Kidney (tissue), 14 donors: ENCODE measurements around the gene ZNF485. TPM values are rescaled to one million over a fixed set of nuclear protein-coding genes. Genes with fewer than 3 reads are reported as not detected.
"Not testable (repeated sequence)": the region's sequence is repeated elsewhere in the genome, so short reads cannot be mapped to it uniquely, and the experiment has no call there.

Source experiments
- DNase-seq, 5 donors: peaks; one replicate each; pipeline ENCODE4 v3.0.0-alpha.2; 2013 to 2020
- FAIRE-seq: peaks from 2 replicates; lab custom pipeline; 2012; peaks lifted over from hg19 to GRCh38; lab: Jason Lieb, UNC
- H3K27ac ChIP-seq, 2 donors: one replicate each; pipeline ENCODE4 v1.7.0; 2013; ENCODE audit warnings: low read depth in 2 of 2, low read length in 2 of 2, inconsistent platforms in 1 of 2
- H3K27me3 ChIP-seq: one replicate; pipeline ENCODE4 v1.7.1; 2013; ENCODE audit warnings: low read length, inconsistent platforms; ENCODE audit not compliant: control insufficient read depth, insufficient read depth
- H3K36me3 ChIP-seq, 3 donors: one replicate each; pipeline versions ENCODE4 v1.7.0 to v1.7.1; 2013; ENCODE audit warnings: low read length in 3 of 3, control low read depth in 1 of 3, inconsistent platforms in 1 of 3; ENCODE audit not compliant: insufficient read depth in 3 of 3, control insufficient read depth in 2 of 3
- H3K4me1 ChIP-seq, 3 donors: one replicate each; pipeline versions ENCODE4 v1.7.0 to v1.7.1; 2013; ENCODE audit warnings: low read length in 3 of 3, inconsistent platforms in 1 of 3, low read depth in 1 of 3; ENCODE audit not compliant: control insufficient read depth in 2 of 3, insufficient read depth in 2 of 3
- H3K4me3 ChIP-seq, 3 donors: one replicate each; pipeline versions ENCODE4 v1.7.0 to v1.8.1; 2013; ENCODE audit warnings: low read length in 3 of 3, control low read depth in 1 of 3, inconsistent platforms in 1 of 3
- H3K9ac ChIP-seq, 3 donors: one replicate each; pipeline versions ENCODE4 v1.7.0 to v1.7.1; 2013; ENCODE audit warnings: low read length in 3 of 3, control low read depth in 1 of 3, inconsistent platforms in 1 of 3
- H3K9me3 ChIP-seq, 3 donors: one replicate each; pipeline versions ENCODE4 v1.7.0 to v1.7.1; 2013; ENCODE audit warnings: low read length in 3 of 3, control low read depth in 1 of 3, inconsistent platforms in 1 of 3; ENCODE audit not compliant: control insufficient read depth in 2 of 3, insufficient read depth in 1 of 3
- intact Hi-C: fragments of 100-400 bp; cut with DNase I; formaldehyde crosslinking; loops from one replicate; pipeline ENCODE4 v1.11.1; 2022
- polyA plus RNA-seq: library from polyadenylated mRNA; stranded (reverse); fragments of 350-450 nt; fragmentation: Illumina TruSeq; extraction: RNeasy Lipid Tissue Mini Kit (QIAGEN cat#74804); gene quantifications from one replicate; pipeline ENCODE4 v1.2.3, GENCODE V29; 2014; ENCODE audit warnings: low read depth, low replicate concordance; ENCODE audit not compliant: insufficient read depth
- total RNA-seq: library from RNA; stranded (reverse); fragmentation: NEBNext Ultra II Directional; extraction: Animal tissue kit (Norgen Biotek cat#: 25700); gene quantifications from one replicate; pipeline ENCODE4 v1.2.1, GENCODE V29; 2021
- TF ChIP-seq, protein P1 (sequence below): IDR thresholded peaks from 3 replicates; pipeline ENCODE4 v1.5.1; 2012; ENCODE audit warnings: mild to moderate bottlenecking, moderate library complexity, borderline replicate concordance; ENCODE audit not compliant: insufficient read depth; ENCODE audit errors: extremely low read depth
- donor health status: control.
- donor health status: control.
- donor health status: control.
- donor health status: control.
- donor health status: control.
- donor health status: DM: yes; HTN: yes; CAD: no.
- donor health status: Normal renal cell carcinoma (clear cell type).

The ZNF485 gene
- total and polyA plus RNA-seq, 2 donors from 2014 or later: 1.8 to 4.9 TPM

DNA sequence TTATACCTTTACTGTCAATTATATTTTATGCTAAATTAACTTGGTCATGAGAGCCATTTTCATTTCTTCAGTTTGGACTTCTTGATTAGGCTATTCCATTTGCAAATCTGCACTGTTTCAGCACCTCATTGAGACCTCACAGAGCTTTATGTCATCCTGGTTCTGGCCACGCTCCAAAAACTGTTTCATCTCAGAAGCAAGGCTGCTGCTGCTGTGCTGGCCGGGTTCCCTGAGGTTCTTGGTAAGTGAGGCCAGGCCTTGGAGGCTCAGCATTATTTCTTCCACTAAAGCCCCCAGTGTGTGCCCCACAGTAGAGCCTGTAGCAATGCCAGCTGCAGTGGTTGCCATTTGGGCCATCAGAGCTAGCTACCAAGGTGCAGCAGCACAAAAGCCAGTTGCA, 7.8 kb upstream of the ZNF485 start:
- Histone ChIP-seq H3K9ac (no peak overlapping the region), H3K4me1 (peaks cover 0 to 6% (median 0%) of the 10 kb centered on the region in 3 donors), H3K4me3 (no peak overlapping the region), H3K36me3 (no peaks in the 10 kb centered on the region), H3K27ac (no peak overlapping the region), H3K27me3 (no peaks in the 10 kb centered on the region), H3K9me3 (no peaks in the 10 kb centered on the region)
- TF ChIP-seq, protein P1, sequence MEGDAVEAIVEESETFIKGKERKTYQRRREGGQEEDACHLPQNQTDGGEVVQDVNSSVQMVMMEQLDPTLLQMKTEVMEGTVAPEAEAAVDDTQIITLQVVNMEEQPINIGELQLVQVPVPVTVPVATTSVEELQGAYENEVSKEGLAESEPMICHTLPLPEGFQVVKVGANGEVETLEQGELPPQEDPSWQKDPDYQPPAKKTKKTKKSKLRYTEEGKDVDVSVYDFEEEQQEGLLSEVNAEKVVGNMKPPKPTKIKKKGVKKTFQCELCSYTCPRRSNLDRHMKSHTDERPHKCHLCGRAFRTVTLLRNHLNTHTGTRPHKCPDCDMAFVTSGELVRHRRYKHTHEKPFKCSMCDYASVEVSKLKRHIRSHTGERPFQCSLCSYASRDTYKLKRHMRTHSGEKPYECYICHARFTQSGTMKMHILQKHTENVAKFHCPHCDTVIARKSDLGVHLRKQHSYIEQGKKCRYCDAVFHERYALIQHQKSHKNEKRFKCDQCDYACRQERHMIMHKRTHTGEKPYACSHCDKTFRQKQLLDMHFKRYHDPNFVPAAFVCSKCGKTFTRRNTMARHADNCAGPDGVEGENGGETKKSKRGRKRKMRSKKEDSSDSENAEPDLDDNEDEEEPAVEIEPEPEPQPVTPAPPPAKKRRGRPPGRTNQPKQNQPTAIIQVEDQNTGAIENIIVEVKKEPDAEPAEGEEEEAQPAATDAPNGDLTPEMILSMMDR: no peak
- intact Hi-C loops: no loop called here
- DNase-seq (peak in 1 of 5 donors; percentile 28), FAIRE-seq (no peak)

DNA sequence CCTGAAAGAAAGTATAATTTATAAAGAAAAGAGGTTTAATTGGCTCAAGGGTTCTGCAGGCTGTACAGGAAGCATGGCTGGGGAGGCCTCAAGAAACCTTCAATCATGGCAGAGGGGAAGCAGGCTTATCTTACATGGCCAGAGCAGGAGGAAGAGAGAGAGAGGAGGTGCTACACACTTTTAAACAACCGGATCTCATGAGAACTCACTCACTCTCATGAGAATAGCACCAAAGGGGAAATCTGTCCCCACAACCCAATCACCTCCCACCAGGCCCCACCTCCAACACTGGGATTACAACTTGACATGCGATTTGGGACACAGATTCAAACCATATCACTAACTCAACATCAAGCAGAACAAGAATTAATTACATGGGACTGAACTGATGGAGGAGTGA, 6.9 kb upstream of the ZNF485 start:
- FAIRE-seq: no peak

DNA sequence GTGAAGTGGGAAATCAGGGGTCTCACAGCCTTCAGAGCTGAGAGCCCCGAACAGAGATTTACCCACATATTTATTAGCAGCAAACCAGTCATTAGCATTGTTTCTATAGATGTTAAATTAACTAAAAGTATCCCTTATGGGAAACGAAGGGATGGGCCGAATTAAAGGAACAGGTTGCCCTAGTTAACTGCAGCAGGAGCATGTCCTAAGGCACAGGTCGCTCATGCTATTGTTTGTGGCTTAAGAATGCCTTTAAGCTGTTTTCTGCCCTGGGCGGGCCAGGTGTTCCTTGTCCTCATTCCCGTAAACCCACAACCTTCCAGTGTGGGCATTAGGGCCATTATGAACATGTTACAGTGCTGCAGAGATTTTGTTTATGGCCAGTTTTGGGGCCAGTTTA, 4.7 kb upstream of the ZNF485 start:
- FAIRE-seq, H3K9ac ChIP-seq, H3K4me3 ChIP-seq, DNase-seq, H3K36me3 ChIP-seq, H3K9me3 ChIP-seq, H3K27me3 ChIP-seq, H3K27ac ChIP-seq, intact Hi-C loops, H3K4me1 ChIP-seq: not testable (repeated sequence)

More for the DNA sequence above, 6.9 kb upstream of the ZNF485 start:
- Histone ChIP-seq H3K4me1 (peaks cover 0 to 6% (median 0%) of the 10 kb centered on the region in 3 donors), H3K27ac (no peak overlapping the region), H3K9ac (no peak overlapping the region), H3K9me3 (no peaks in the 10 kb centered on the region), H3K27me3 (no peaks in the 10 kb centered on the region), H3K36me3 (no peaks in the 10 kb centered on the region), H3K4me3 (no peak overlapping the region)
- TF ChIP-seq, protein P1: no peak
- no peak for DNase-seq
- intact Hi-C loops: no loop called here

- no peak for FAIRE-seq
- DNase-seq: no peak
- Histone ChIP-seq H3K9ac (peak overlapping the region in 1 of 3 donors; percentile 27), H3K4me1 (peaks cover 0 to 5% (median 0%) of the 10 kb centered on the region in 3 donors), H3K27me3 (no peaks in the 10 kb centered on the region), H3K36me3 (no peaks in the 10 kb centered on the region), H3K4me3 (peak overlapping the region in 2 of 3 donors; percentile 60 to 76), H3K27ac (no peak overlapping the region), H3K9me3 (no peaks in the 10 kb centered on the region)
- intact Hi-C loops: no loop called here
- TF ChIP-seq, protein P1: no peak
Observed at GRCh38 chr10:43605850-43606322, 352 bp upstream of the ZNF485 start.
